DND-41 (cell line): ENCODE measurements around the gene NPW.

Experiments
- CTCF ChIP-seq: IDR thresholded peaks from 2 replicates; pipeline ENCODE4 v1.5.1; 2012; ENCODE audit warnings: borderline replicate concordance, low read length, moderate library complexity, mild to moderate bottlenecking; ENCODE audit not compliant: poor library complexity, severe bottlenecking; ENCODE audit errors: extremely low read depth
- EZH2 ChIP-seq: IDR thresholded peaks from 3 replicates; pipeline ENCODE4 v1.6.1; 2012; ENCODE audit warnings: borderline replicate concordance, low read depth, mild to moderate bottlenecking, moderate library complexity, low read length, inconsistent platforms; ENCODE audit not compliant: severe bottlenecking

DNA sequence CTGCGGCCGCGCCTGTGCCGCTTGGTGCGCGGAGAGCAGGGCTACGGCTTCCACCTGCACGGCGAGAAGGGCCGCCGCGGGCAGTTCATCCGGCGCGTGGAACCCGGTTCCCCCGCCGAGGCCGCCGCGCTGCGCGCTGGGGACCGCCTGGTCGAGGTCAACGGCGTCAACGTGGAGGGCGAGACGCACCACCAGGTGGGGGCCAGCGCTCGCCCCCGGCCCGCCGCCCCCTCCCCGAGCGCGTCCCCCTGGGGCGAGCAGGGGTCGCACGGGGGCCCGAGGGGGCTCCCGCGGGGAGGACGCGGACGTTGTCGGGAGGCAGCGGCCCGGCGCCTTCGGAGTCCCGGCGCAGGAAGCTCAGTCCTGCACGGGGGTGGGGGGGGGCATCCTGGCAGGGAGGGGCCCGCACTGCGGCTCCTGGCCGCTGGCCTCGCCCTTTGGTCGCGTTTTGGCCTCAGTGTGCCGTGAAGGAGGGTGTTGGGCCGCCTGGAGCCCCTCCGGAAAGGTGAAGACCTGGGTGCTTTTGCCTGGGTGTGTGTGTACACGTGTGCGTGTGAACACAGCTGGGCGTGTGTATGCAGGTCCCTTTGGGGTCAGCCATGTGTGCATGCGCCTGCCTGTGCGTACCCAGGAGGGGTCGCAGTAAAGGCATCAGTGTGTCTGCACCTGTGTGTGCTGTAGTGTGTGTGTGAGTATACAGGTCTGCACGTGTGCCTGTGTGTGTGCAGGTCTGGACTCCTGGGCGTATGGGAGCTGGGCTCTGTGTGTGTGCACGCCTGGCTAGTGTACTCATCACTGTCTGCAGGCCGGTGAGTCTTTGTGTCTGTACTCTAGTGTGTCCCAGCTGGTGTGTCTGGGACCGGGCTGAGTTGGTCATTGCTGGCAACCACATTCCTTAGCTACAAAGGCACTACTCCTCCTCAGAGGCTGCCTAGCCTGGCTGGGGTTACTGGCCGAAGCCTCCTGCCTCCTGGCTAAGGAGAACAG lies 7.7 kb downstream of the NPW start:
- TF ChIP-seq CTCF (no peak), EZH2 (no peak)
